GM21529 (cell line): ENCODE measurements around the gene SYCP3.
"Not testable (repeated sequence)": the region's sequence is repeated elsewhere in the genome, so short reads cannot be mapped to it uniquely, and the experiment has no call there.

Source experiments
- ATAC-seq: cut with Tn5 transposase; IDR thresholded peaks from one replicate; pipeline ENCODE4 v1.9.1; 2021; ENCODE audit not compliant: unreplicated experiment

The SYCP3 gene

DNA sequence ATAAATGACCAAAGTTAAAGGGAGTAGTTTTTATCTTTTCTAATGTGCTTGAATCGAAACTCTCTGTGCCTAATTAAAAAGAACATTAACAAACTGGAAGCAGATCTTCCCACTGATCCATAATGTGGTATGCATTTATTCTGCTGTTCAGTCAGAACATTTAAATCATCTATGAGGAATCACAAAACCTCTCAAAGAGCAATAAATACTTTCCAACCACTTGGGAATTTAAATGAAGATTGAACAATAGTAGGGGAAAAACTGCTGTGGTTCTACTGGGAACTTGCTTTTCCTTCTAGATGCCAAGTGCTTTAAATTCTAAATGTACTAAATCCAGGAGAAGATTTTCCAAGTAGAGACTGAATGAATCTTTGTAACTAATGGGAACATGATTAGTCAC, 54.2 kb downstream of the SYCP3 start:
- no peak for ATAC-seq

DNA sequence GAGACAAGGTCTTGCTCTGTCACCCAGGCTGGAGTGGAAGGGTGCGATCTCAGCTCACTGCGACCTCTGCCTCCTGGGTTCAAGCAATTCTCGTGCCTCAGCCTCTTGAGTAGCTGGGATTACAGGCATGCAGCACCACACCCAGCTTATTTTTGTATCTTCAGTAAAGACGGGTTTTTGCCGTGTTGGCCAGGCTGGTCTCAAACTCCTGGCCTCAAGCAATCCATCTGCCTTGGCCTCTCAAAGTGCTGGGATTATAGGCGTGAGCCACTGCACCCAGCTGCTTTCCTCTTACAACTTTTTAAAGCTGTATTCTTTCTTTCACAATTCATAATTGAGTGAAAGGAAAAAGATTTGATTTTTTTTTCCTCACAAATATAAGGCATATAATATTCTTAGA, 57.6 kb downstream of the SYCP3 start:
- not testable (repeated sequence) for ATAC-seq

DNA sequence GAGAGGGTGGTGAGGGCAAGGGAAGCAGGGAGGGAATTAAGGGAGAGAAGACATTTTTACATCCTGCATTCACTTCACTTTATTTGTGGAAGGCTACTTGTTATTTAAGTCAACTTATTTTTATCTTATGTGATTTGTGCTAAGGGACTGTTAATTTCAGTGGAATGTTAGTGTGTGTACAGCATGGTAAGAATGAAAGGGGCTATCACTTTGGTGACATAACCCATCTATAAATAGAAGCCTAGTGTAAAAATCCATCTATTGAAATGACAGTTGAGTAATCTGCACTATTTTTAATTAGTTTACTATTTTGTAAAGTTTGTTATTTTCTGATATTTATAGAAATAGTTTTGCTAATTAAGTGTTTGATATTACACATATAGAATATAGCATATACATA, 58.6 kb downstream of the SYCP3 start:
- no peak for ATAC-seq

DNA sequence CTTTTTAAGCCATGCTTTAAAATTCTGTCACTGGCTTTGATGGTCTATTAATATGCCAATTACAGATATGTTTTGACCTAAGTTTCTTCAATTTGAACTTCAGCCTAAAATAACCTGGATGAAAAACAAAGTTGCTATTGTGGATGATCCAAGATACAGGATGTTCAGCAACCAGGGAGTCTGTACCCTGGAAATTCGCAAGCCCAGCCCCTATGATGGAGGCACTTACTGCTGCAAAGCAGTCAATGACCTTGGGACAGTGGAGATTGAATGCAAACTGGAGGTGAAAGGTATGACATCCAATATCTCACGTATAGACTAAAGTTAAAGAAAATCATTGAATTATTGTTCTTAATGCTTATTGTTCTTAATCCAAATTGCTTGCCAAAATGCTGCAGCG, 59.0 kb downstream of the SYCP3 start:
- ATAC-seq = no peak
